Measurements from ENCODE around the gene CTIF.

DNA sequence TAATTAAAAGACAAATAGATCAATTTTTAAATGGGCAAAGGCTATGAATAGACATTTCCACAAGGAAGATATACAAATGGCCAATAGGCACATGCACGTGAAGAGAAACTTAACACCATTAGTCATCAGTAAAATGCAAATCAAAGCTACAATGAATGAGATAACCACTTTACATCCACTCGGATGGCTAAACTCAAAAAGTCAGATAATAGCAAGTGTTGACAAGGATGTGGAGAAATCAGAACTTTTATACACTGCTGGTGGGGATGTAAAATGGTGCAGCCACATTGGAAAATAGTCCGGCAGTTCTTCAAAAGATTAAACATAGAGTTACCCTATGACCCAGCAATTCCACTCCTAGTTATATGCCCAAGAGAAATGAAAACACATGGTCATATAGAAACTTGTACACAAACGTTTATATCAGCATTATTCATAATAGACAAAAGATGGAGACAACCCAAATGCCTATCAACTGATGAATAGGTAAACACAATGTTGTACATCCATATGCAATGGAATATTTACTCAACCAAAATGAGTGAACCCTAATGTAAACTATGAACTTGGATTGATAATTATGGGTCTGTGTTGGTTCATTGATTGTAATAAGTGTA lies 360.8 kb downstream of the CTIF start:
- TF ChIP-seq, protein P1, sequence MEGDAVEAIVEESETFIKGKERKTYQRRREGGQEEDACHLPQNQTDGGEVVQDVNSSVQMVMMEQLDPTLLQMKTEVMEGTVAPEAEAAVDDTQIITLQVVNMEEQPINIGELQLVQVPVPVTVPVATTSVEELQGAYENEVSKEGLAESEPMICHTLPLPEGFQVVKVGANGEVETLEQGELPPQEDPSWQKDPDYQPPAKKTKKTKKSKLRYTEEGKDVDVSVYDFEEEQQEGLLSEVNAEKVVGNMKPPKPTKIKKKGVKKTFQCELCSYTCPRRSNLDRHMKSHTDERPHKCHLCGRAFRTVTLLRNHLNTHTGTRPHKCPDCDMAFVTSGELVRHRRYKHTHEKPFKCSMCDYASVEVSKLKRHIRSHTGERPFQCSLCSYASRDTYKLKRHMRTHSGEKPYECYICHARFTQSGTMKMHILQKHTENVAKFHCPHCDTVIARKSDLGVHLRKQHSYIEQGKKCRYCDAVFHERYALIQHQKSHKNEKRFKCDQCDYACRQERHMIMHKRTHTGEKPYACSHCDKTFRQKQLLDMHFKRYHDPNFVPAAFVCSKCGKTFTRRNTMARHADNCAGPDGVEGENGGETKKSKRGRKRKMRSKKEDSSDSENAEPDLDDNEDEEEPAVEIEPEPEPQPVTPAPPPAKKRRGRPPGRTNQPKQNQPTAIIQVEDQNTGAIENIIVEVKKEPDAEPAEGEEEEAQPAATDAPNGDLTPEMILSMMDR (IDR thresholded peaks at IDR 0.05; ENCODE audit: low read depth, low read length) = no peak
- no peak for TF ChIP-seq EZH2phosphoT487 (IDR thresholded peaks at IDR 0.05; ENCODE audit: low read depth)
